CD4-positive, alpha-beta T cell treated with Interleukin-6 at 100 ng/mL for 8 hours (primary cell): ENCODE results near the gene DLG4.

Experiments used
- DNase-seq: peaks from one replicate; pipeline ENCODE4 v3.0.0-alpha.2; 2020; ENCODE audit warnings: mixed read lengths, low spot score

DLG4 gene

GRCh38 chr17:7219812-7220592 is at the start of gene DLG4, which contains the start of gene ACADVL:
TSS of gene DLG4 (minus strand) at chr17:7219836.
TSS of gene ACADVL (plus strand) at chr17:7219938. CDS start at chr17:7219985, 47 bp downstream.
- peak; percentile 73 for DNase-seq

- no peak for DNase-seq
Observed at GRCh38 chr17:7266784-7267183, 47.1 kb upstream of the DLG4 start.

GRCh38 chr17:7263801-7264078 is 44.1 kb upstream of the DLG4 start:
- DNase-seq, result no peak

- DNase-seq, result no peak
Observed at GRCh38 chr17:7262935-7263800, 43.5 kb upstream of the DLG4 start.

- no peak for DNase-seq
Observed at GRCh38 chr17:7262192-7262934, 42.7 kb upstream of the DLG4 start, which contains the start of gene CLDN7. TSS of gene CLDN7 (minus strand) at chr17:7262478. CDS start at chr17:7262043, 435 bp downstream.

- DNase-seq, result peak; percentile 30
Observed at GRCh38 chr17:7261379-7262191, 41.9 kb upstream of the DLG4 start.

GRCh38 chr17:7260651-7261378 is 41.2 kb upstream of the DLG4 start:
- no peak for DNase-seq

GRCh38 chr17:7260151-7260550 is 40.5 kb upstream of the DLG4 start:
- no peak for DNase-seq

GRCh38 chr17:7259555-7259889 is 39.9 kb upstream of the DLG4 start:
- no peak for DNase-seq

- no peak for DNase-seq
Observed at GRCh38 chr17:7258731-7259554, 39.3 kb upstream of the DLG4 start.

GRCh38 chr17:7256766-7257456 is 37.3 kb upstream of the DLG4 start:
- no peak for DNase-seq

GRCh38 chr17:7254511-7254910 is 34.9 kb upstream of the DLG4 start:
- no peak for DNase-seq

- DNase-seq, result no peak
Observed at GRCh38 chr17:7253082-7253481, 33.4 kb upstream of the DLG4 start.

- peak; percentile 81 for DNase-seq
Observed at GRCh38 chr17:7252176-7253043, 32.8 kb upstream of the DLG4 start, which contains the start of gene ELP5. TSS of gene ELP5 (plus strand) at chr17:7252215. CDS start at chr17:7252551, 336 bp downstream.

- DNase-seq, result peak; percentile 99
Observed at GRCh38 chr17:7251661-7252175, 32.1 kb upstream of the DLG4 start, which contains the start of gene CTDNEP1. TSS of gene CTDNEP1 (minus strand) at chr17:7251734. CDS start at chr17:7251296, 438 bp downstream.

- no peak for DNase-seq
Observed at GRCh38 chr17:7250695-7251627, 31.3 kb upstream of the DLG4 start.

- DNase-seq, result no peak
Observed at GRCh38 chr17:7249830-7250229, 30.2 kb upstream of the DLG4 start.
